ENCODE data around the gene UBR1. TPM values are rescaled to one million over a fixed set of nuclear protein-coding genes. Genes with fewer than 3 reads are reported as not detected.

The UBR1 gene
- polyA plus RNA-seq, 1 donor from 2014 or later: 33.5 TPM

GRCh38 chr15:43118829-43119228, 13.0 kb upstream of the UBR1 start:
- H3K4me2 ChIP-seq (ENCODE audit: low read length): no peak overlapping the region
- H3F3A ChIP-seq (ENCODE audit: insufficient read depth, low read length, poor library complexity, severe bottlenecking): no peaks in the 10 kb centered on the region
- no peak overlapping the region for H3K9ac ChIP-seq (ENCODE audit: low read length)
- H3K9me2 ChIP-seq (ENCODE audit: insufficient read depth, low read length): no peaks in the 10 kb centered on the region
- no peak overlapping the region for H3K27ac ChIP-seq (ENCODE audit: low read length)
- no peaks in the 10 kb centered on the region for H3K79me2 ChIP-seq (replicated peaks; ENCODE audit: insufficient read depth, low read length)
- no peaks in the 10 kb centered on the region for H3K36me3 ChIP-seq (ENCODE audit: insufficient read depth, low read length)
- no peaks in the 10 kb centered on the region for H3K9me3 ChIP-seq (ENCODE audit: low read length)
- TF ChIP-seq EZH2 (IDR thresholded peaks at IDR 0.05; ENCODE audit: borderline replicate concordance, insufficient read depth, low read length, poor library complexity, severe bottlenecking) (no peak), POLR2AphosphoS5 (IDR thresholded peaks at IDR 0.05) (no peak)
- H4K20me1 ChIP-seq (ENCODE audit: insufficient read depth): no peaks in the 10 kb centered on the region
- no peak overlapping the region for H3K4me3 ChIP-seq (ENCODE audit: low read length)
- no peak overlapping the region for H2AFZ ChIP-seq (ENCODE audit: low read depth, low read length)
- peaks cover 5% of the 10 kb centered on the region for H3K27me3 ChIP-seq (ENCODE audit: insufficient read depth, low read depth, low read length)

GRCh38 chr15:43118286-43118685, 12.4 kb upstream of the UBR1 start:
- H3K9me3 ChIP-seq (ENCODE audit: low read length): no peaks in the 10 kb centered on the region
- no peak overlapping the region for H3K4me3 ChIP-seq (ENCODE audit: low read length)
- H2AFZ ChIP-seq (ENCODE audit: low read depth, low read length): no peak overlapping the region
- H3K79me2 ChIP-seq (replicated peaks; ENCODE audit: insufficient read depth, low read length): no peaks in the 10 kb centered on the region
- H3K4me2 ChIP-seq (ENCODE audit: low read length): no peak overlapping the region
- H3K9me2 ChIP-seq (ENCODE audit: insufficient read depth, low read length): no peaks in the 10 kb centered on the region
- H3F3A ChIP-seq (ENCODE audit: insufficient read depth, low read length, poor library complexity, severe bottlenecking): no peaks in the 10 kb centered on the region
- no peaks in the 10 kb centered on the region for H3K36me3 ChIP-seq (ENCODE audit: insufficient read depth, low read length)
- no peak overlapping the region for H3K27ac ChIP-seq (ENCODE audit: low read length)
- no peak overlapping the region for H3K9ac ChIP-seq (ENCODE audit: low read length)
- no peak for TF ChIP-seq EP300 (conservative IDR thresholded peaks at IDR 0.05; ENCODE audit: poor library complexity, severe bottlenecking)
- H3K27me3 ChIP-seq (ENCODE audit: insufficient read depth, low read depth, low read length): peaks cover 5% of the 10 kb centered on the region
- H4K20me1 ChIP-seq (ENCODE audit: insufficient read depth): no peaks in the 10 kb centered on the region

- no peaks in the 10 kb centered on the region for H3K36me3 ChIP-seq (ENCODE audit: insufficient read depth, low read length)
- H4K20me1 ChIP-seq (ENCODE audit: insufficient read depth): no peaks in the 10 kb centered on the region
- no peak overlapping the region for H3K9ac ChIP-seq (ENCODE audit: low read length)
- no peaks in the 10 kb centered on the region for H3K79me2 ChIP-seq (replicated peaks; ENCODE audit: insufficient read depth, low read length)
- TF ChIP-seq REST (IDR thresholded peaks at IDR 0.05; ENCODE audit: borderline replicate concordance) (no peak), MXI1 (conservative IDR thresholded peaks at IDR 0.05; ENCODE audit: poor library complexity, severe bottlenecking) (no peak), POLR2AphosphoS5 (IDR thresholded peaks at IDR 0.05) (no peak), CTCF (IDR thresholded peaks at IDR 0.05; ENCODE audit: poor library complexity, severe bottlenecking) (no peak), SMC3 (conservative IDR thresholded peaks at IDR 0.05; ENCODE audit: poor library complexity) (no peak), TAF1 (IDR thresholded peaks at IDR 0.05; ENCODE audit: low read depth) (no peak), RAD21 (conservative IDR thresholded peaks at IDR 0.05) (no peak), EZH2 (IDR thresholded peaks at IDR 0.05; ENCODE audit: borderline replicate concordance, insufficient read depth, low read length, poor library complexity, severe bottlenecking) (no peak), EP300 (conservative IDR thresholded peaks at IDR 0.05; ENCODE audit: poor library complexity, severe bottlenecking) (no peak)
- no peaks in the 10 kb centered on the region for H3K27me3 ChIP-seq (ENCODE audit: insufficient read depth, low read depth, low read length)
- peaks cover 3% of the 10 kb centered on the region for H3F3A ChIP-seq (ENCODE audit: insufficient read depth, low read length, poor library complexity, severe bottlenecking)
- no peaks in the 10 kb centered on the region for H3K9me3 ChIP-seq (ENCODE audit: low read length)
- no peak overlapping the region for H3K4me3 ChIP-seq (ENCODE audit: low read length)
- no peak overlapping the region for H3K27ac ChIP-seq (ENCODE audit: low read length)
- no peak overlapping the region for H2AFZ ChIP-seq (ENCODE audit: low read depth, low read length)
- no peaks in the 10 kb centered on the region for H3K9me2 ChIP-seq (ENCODE audit: insufficient read depth, low read length)
- H3K4me2 ChIP-seq (ENCODE audit: low read length): no peak overlapping the region
These were observed 5.5 kb upstream of the UBR1 start for GRCh38 chr15:43111354-43111753.
